HEK293 (cell line): ENCODE results near the gene CCNYL1.
A peak's percentile ranks its signal among the peaks of the same experiment; 100 is the strongest.

ENCODE experiments used
- CTCF ChIA-PET: fragments of 350-600 bp; formaldehyde crosslinking; extraction: SDS; loops from one replicate; lab custom pipeline; 2021; ENCODE audit warnings: antibody characterized with exemption; lab: Yijun Ruan, JAX
- POLR2A ChIA-PET: fragments of 300-600 bp; formaldehyde crosslinking; extraction: SDS; loops from one replicate; lab custom pipeline; 2020; ENCODE audit warnings: antibody characterized with exemption, inconsistent platforms; lab: Yijun Ruan, JAX
- H3K27ac ChIP-seq: fragments of 200-500 bp; sonication (Bioruptor generic); 2 replicates; pipeline ENCODE4 v1.5.1; 2014; ENCODE audit warnings: low read depth, low read length, control low read depth, inconsistent platforms; ENCODE audit errors: extremely low read depth
- H3K36me3 ChIP-seq, 2 experiments: fragments of 200-500 bp in 1 of 2; sonication (Bioruptor generic) in 1 of 2; 1 replicate in 1 of 2; 2 replicates in 1 of 2; pipeline ENCODE4 v1.5.1; 2014 to 2017; ENCODE audit warnings: inconsistent platforms in 2 of 2, low read length in 2 of 2; ENCODE audit not compliant: control insufficient read depth in 2 of 2, insufficient read depth in 1 of 2
- H3K4me1 ChIP-seq: fragments of 200-500 bp; sonication (Bioruptor generic); 2 replicates; pipeline ENCODE4 v1.5.1; 2014; ENCODE audit warnings: mild to moderate bottlenecking, low read length, inconsistent platforms; ENCODE audit not compliant: control insufficient read depth, insufficient read depth
- H3K4me3 ChIP-seq: 2 replicates; pipeline ENCODE4 v1.5.1; 2011; ENCODE audit warnings: low read depth, mild to moderate bottlenecking, control low read depth, low read length, moderate library complexity
- H3K9me3 ChIP-seq: fragments of 200-500 bp; sonication (Bioruptor generic); 2 replicates; pipeline ENCODE4 v1.5.1; 2014; ENCODE audit warnings: low read depth, low read length, inconsistent platforms; ENCODE audit not compliant: control insufficient read depth, insufficient read depth
- EGR2 ChIP-seq: fragments of 450-650 bp; formaldehyde crosslinking; IDR thresholded peaks from 2 replicates; pipeline ENCODE4 v1.5.1; 2016; ENCODE audit warnings: low read depth, missing biosample characterization, missing genetic modification characterization
- GFI1B ChIP-seq: fragments of 450-650 bp; formaldehyde crosslinking; IDR thresholded peaks from 2 replicates; pipeline ENCODE4 v1.5.1; 2016; ENCODE audit warnings: missing biosample characterization, missing genetic modification characterization
- KLF16 ChIP-seq: fragments of 450-650 bp; formaldehyde crosslinking; IDR thresholded peaks from 2 replicates; pipeline ENCODE4 v1.5.1; 2017; ENCODE audit warnings: missing biosample characterization, missing genetic modification characterization
- MZF1 ChIP-seq: fragments of 450-650 bp; formaldehyde crosslinking; IDR thresholded peaks from 2 replicates; pipeline ENCODE4 v1.5.1; 2017; ENCODE audit warnings: missing biosample characterization, missing genetic modification characterization, borderline replicate concordance
- OSR2 ChIP-seq: fragments of 450-650 bp; formaldehyde crosslinking; IDR thresholded peaks from 2 replicates; pipeline ENCODE4 v1.5.1; 2016; ENCODE audit warnings: missing biosample characterization, missing genetic modification characterization
- PRDM1 ChIP-seq: fragments of 450-650 bp; formaldehyde crosslinking; IDR thresholded peaks from 2 replicates; pipeline ENCODE4; 2016; ENCODE audit warnings: missing biosample characterization, missing genetic modification characterization
- REST ChIP-seq: fragments of 450-650 bp; formaldehyde crosslinking; IDR thresholded peaks from 2 replicates; pipeline ENCODE4 v1.5.1; 2016; ENCODE audit warnings: missing biosample characterization, missing genetic modification characterization
- TRIM28 ChIP-seq: IDR thresholded peaks from 2 replicates; pipeline ENCODE4 v1.6.1; 2011; ENCODE audit warnings: low read length, control low read depth, borderline replicate concordance
- WT1 ChIP-seq: fragments of 450-650 bp; formaldehyde crosslinking; IDR thresholded peaks from 2 replicates; pipeline ENCODE4 v1.5.1; 2016; ENCODE audit warnings: missing biosample characterization, missing genetic modification characterization
- ZBTB44 ChIP-seq: fragments of 450-650 bp; IDR thresholded peaks from 2 replicates; pipeline ENCODE4 v1.5.1; 2018; ENCODE audit warnings: missing biosample characterization, mild to moderate bottlenecking, missing genetic modification characterization
- ZBTB8A ChIP-seq: fragments of 450-650 bp; formaldehyde crosslinking; IDR thresholded peaks from 2 replicates; pipeline ENCODE4 v1.5.1; 2016; ENCODE audit warnings: missing biosample characterization, missing genetic modification characterization
- ZNF19 ChIP-seq: fragments of 450-650 bp; formaldehyde crosslinking; IDR thresholded peaks from 2 replicates; pipeline ENCODE4; 2016; ENCODE audit warnings: missing biosample characterization, missing genetic modification characterization, low read depth
- ZNF223 ChIP-seq: fragments of 450-650 bp; formaldehyde crosslinking; IDR thresholded peaks from 2 replicates; pipeline ENCODE4 v1.5.1; 2016; ENCODE audit warnings: missing biosample characterization, missing genetic modification characterization
- ZNF24 ChIP-seq: fragments of 450-650 bp; formaldehyde crosslinking; IDR thresholded peaks from 2 replicates; pipeline ENCODE4 v1.5.1; 2016; ENCODE audit warnings: missing biosample characterization, missing genetic modification characterization
- ZNF335 ChIP-seq: fragments of 450-650 bp; formaldehyde crosslinking; conservative IDR thresholded peaks from 2 replicates; pipeline ENCODE4 v1.5.1; 2016; ENCODE audit warnings: missing biosample characterization, missing genetic modification characterization
- ZNF341 ChIP-seq: fragments of 450-650 bp; formaldehyde crosslinking; IDR thresholded peaks from 2 replicates; pipeline ENCODE4; 2016; ENCODE audit warnings: low read depth, missing biosample characterization, missing genetic modification characterization
- ZNF366 ChIP-seq: fragments of 450-650 bp; formaldehyde crosslinking; conservative IDR thresholded peaks from 2 replicates; pipeline ENCODE4 v1.5.1; 2016; ENCODE audit warnings: missing biosample characterization, missing genetic modification characterization
- ZNF501 ChIP-seq: fragments of 450-650 bp; formaldehyde crosslinking; IDR thresholded peaks from 2 replicates; pipeline ENCODE4 v1.5.1; 2016; ENCODE audit warnings: missing biosample characterization, missing genetic modification characterization
- ZNF518A ChIP-seq: fragments of 450-650 bp; formaldehyde crosslinking; conservative IDR thresholded peaks from 2 replicates; pipeline ENCODE4 v1.5.1; 2016; ENCODE audit warnings: low read depth, missing biosample characterization, missing genetic modification characterization
- ZNF629 ChIP-seq: fragments of 450-650 bp; formaldehyde crosslinking; IDR thresholded peaks from 2 replicates; pipeline ENCODE4 v1.5.1; 2017; ENCODE audit warnings: missing biosample characterization, missing genetic modification characterization
- ZNF777 ChIP-seq: fragments of 450-650 bp; formaldehyde crosslinking; IDR thresholded peaks from 2 replicates; pipeline ENCODE4 v1.5.1; 2017; ENCODE audit warnings: missing biosample characterization, missing genetic modification characterization, borderline replicate concordance
- ZXDB ChIP-seq: fragments of 450-650 bp; formaldehyde crosslinking; IDR thresholded peaks from 2 replicates; pipeline ENCODE4 v1.5.1; 2016; ENCODE audit warnings: missing biosample characterization, missing genetic modification characterization
- TF ChIP-seq, protein P1 (sequence below): fragments of 450-650 bp; formaldehyde crosslinking; IDR thresholded peaks from 2 replicates; pipeline ENCODE4 v1.5.1; 2017; ENCODE audit warnings: missing biosample characterization, missing genetic modification characterization

Gene CCNYL1

GRCh38 chr2:207796585-207797350 is 85.3 kb downstream of the CCNYL1 start (continued):
- TF ChIP-seq ZNF335 (tag by site-specific recombination) (peak; percentile 57), ZNF19 (tag by site-specific recombination) (no peak), ZNF24 (tag by site-specific recombination) (peak; percentile 73; the same call in 1 of the 2 replicates), WT1 (tag by site-specific recombination) (peak; percentile 71), ZBTB8A (peak; percentile 35; the same call in 1 of the 2 replicates), ZNF366 (tag by site-specific recombination) (peak; percentile 70), PRDM1 (peak; percentile 13; the same call in 1 of the 2 replicates), ZNF777 (no peak), ZXDB (peak; percentile 38; the same call in 1 of the 2 replicates), ZNF341 (peak; percentile 16; the same call in 1 of the 2 replicates), ZBTB44 (0 out of 2 replicates have a peak, but pooled peaks have one; percentile 17), MZF1 (tag by site-specific recombination) (peak; percentile 57; the same call in 1 of the 2 replicates), GFI1B (peak; percentile 87; the same call in 1 of the 2 replicates), ZNF501 (no peak), TRIM28 (0 out of 2 replicates have a peak, but pooled peaks have one; percentile 53), ZNF223 (tag by site-specific recombination) (no peak), KLF16 (tag by site-specific recombination) (no peak), OSR2 (tag by site-specific recombination) (peak; percentile 71), EGR2 (tag by site-specific recombination) (no peak), REST (tag by site-specific recombination) (no peak), ZNF629 (tag by site-specific recombination) (peak; percentile 41)

GRCh38 chr2:207801259-207801658 is 89.8 kb downstream of the CCNYL1 start:
- Histone ChIP-seq H3K36me3 (no peaks in the 10 kb centered on the region), H3K4me3 (no peak overlapping the region), H3K27ac (peak overlapping the region; percentile 6; the same call in 1 of the 2 replicates), H3K9me3 (no peaks in the 10 kb centered on the region), H3K4me1 (peaks cover 12% of the 10 kb centered on the region)
- TF ChIP-seq, protein P1, sequence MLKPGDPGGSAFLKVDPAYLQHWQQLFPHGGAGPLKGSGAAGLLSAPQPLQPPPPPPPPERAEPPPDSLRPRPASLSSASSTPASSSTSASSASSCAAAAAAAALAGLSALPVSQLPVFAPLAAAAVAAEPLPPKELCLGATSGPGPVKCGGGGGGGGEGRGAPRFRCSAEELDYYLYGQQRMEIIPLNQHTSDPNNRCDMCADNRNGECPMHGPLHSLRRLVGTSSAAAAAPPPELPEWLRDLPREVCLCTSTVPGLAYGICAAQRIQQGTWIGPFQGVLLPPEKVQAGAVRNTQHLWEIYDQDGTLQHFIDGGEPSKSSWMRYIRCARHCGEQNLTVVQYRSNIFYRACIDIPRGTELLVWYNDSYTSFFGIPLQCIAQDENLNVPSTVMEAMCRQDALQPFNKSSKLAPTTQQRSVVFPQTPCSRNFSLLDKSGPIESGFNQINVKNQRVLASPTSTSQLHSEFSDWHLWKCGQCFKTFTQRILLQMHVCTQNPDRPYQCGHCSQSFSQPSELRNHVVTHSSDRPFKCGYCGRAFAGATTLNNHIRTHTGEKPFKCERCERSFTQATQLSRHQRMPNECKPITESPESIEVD (tag by site-specific recombination) = 0 out of 2 replicates have a peak, but pooled peaks have one; percentile 19
- TF ChIP-seq ZNF518A (no peak), ZBTB44 (peak; percentile 87)
- CTCF ChIA-PET = interaction anchor here (0.6 kb wide), 2 partner anchors 13 to 54 kb away, joined by 3 to 7 read pairs; no protein-coding TSS in a partner anchor
- POLR2A ChIA-PET = interaction anchor here (0.6 to 0.7 kb wide), 3 partner anchors 117 to 1542 kb away, joined by 3 to 5 read pairs (median 4); no protein-coding TSS in a partner anchor
